ENCODE results near the gene CALML5.

GRCh38 chr10:5512331-5512730 lies 13.0 kb upstream of the CALML5 start:
- TF ChIP-seq, protein P1, sequence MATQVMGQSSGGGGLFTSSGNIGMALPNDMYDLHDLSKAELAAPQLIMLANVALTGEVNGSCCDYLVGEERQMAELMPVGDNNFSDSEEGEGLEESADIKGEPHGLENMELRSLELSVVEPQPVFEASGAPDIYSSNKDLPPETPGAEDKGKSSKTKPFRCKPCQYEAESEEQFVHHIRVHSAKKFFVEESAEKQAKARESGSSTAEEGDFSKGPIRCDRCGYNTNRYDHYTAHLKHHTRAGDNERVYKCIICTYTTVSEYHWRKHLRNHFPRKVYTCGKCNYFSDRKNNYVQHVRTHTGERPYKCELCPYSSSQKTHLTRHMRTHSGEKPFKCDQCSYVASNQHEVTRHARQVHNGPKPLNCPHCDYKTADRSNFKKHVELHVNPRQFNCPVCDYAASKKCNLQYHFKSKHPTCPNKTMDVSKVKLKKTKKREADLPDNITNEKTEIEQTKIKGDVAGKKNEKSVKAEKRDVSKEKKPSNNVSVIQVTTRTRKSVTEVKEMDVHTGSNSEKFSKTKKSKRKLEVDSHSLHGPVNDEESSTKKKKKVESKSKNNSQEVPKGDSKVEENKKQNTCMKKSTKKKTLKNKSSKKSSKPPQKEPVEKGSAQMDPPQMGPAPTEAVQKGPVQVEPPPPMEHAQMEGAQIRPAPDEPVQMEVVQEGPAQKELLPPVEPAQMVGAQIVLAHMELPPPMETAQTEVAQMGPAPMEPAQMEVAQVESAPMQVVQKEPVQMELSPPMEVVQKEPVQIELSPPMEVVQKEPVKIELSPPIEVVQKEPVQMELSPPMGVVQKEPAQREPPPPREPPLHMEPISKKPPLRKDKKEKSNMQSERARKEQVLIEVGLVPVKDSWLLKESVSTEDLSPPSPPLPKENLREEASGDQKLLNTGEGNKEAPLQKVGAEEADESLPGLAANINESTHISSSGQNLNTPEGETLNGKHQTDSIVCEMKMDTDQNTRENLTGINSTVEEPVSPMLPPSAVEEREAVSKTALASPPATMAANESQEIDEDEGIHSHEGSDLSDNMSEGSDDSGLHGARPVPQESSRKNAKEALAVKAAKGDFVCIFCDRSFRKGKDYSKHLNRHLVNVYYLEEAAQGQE (IDR thresholded peaks at IDR 0.05; ENCODE audit: low read depth): no peak
- no peak for TF ChIP-seq MAX (IDR thresholded peaks at IDR 0.05)
- TF ChIP-seq YY1 (IDR thresholded peaks at IDR 0.05; ENCODE audit: low read depth): no peak
- TF ChIP-seq, protein P2, sequence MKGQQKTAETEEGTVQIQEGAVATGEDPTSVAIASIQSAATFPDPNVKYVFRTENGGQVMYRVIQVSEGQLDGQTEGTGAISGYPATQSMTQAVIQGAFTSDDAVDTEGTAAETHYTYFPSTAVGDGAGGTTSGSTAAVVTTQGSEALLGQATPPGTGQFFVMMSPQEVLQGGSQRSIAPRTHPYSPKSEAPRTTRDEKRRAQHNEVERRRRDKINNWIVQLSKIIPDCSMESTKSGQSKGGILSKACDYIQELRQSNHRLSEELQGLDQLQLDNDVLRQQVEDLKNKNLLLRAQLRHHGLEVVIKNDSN (IDR thresholded peaks at IDR 0.05): no peak
- TF ChIP-seq TCF12 (IDR thresholded peaks at IDR 0.05; ENCODE audit: low read depth): no peak
- no peak for TF ChIP-seq EP300 (IDR thresholded peaks at IDR 0.05; ENCODE audit: borderline replicate concordance)
- TF ChIP-seq CREB1 (IDR thresholded peaks at IDR 0.05; ENCODE audit: low read depth): no peak
- no peak for TF ChIP-seq RAD21 (IDR thresholded peaks at IDR 0.05; ENCODE audit: low read depth)
